ENCODE data around the gene RRAGA. TPM values are rescaled to one million over a fixed set of nuclear protein-coding genes. Genes with fewer than 3 reads are reported as not detected.

The RRAGA gene
- total RNA-seq, 1 experiment from 2014 or later, result 40.6 TPM

GRCh38 chr9:19033015-19033414, 16.2 kb upstream of the RRAGA start, which contains the start of gene SAXO1:
TSS of gene SAXO1 (minus strand) at chr9:19033209. CDS start at chr9:19032908, 301 bp downstream.
- intact Hi-C loops (cut with micrococcal nuclease; ENCODE audit: unreplicated experiment), result no loop called here
- no TSS peak for BruUV-seq (replicated peaks)

GRCh38 chr9:19036611-19037010, 12.6 kb upstream of the RRAGA start:
- no peak for TF ChIP-seq CTCF (IDR thresholded peaks at IDR 0.05; ENCODE audit: unreplicated experiment)
- CTCF ChIA-PET, result no interaction called here
- intact Hi-C loops (cut with micrococcal nuclease; ENCODE audit: unreplicated experiment), result no loop called here
- Mint-ChIP-seq H3K36me3 (ENCODE audit: insufficient read depth, unreplicated experiment) (no peaks in the 10 kb centered on the region), H3K27me3 (ENCODE audit: unreplicated experiment) (no peaks in the 10 kb centered on the region), H3K4me1 (ENCODE audit: low read depth, unreplicated experiment) (no peaks in the 10 kb centered on the region), H3K27ac (ENCODE audit: unreplicated experiment) (no peak overlapping the region), H3K4me3 (ENCODE audit: low read depth, unreplicated experiment) (no peak overlapping the region), H3K9me3 (ENCODE audit: low read depth, unreplicated experiment) (peaks cover 3% of the 10 kb centered on the region)
- DNase-seq, result no peak
- no TSS peak for BruUV-seq (replicated peaks)

More at GRCh38 chr9:19033015-19033414, 16.2 kb upstream of the RRAGA start, which contains the start of gene SAXO1:
- Mint-ChIP-seq H3K4me3 (ENCODE audit: low read depth, unreplicated experiment) (no peak within 1 kb of the TSS), H3K4me1 (ENCODE audit: low read depth, unreplicated experiment) (no peaks in the 10 kb centered on the region), H3K27me3 (ENCODE audit: unreplicated experiment) (peaks cover 15% of the 10 kb centered on the region), H3K9me3 (ENCODE audit: low read depth, unreplicated experiment) (peaks cover 3% of the 10 kb centered on the region), H3K36me3 (ENCODE audit: insufficient read depth, unreplicated experiment) (no peaks in the 10 kb centered on the region), H3K27ac (ENCODE audit: unreplicated experiment) (no peak within 1 kb of the TSS)
- DNase-seq, result no peak
- TF ChIP-seq CTCF (IDR thresholded peaks at IDR 0.05; ENCODE audit: unreplicated experiment), result no peak
- CTCF ChIA-PET, result no interaction called here

GRCh38 chr9:19049917-19050636, 850 bp downstream of the RRAGA start:
- CTCF ChIA-PET, result interaction anchor here (1.4 kb wide), 1 partner anchor 407 kb away, joined by 3 read pairs; no protein-coding TSS in a partner anchor
- no peak for DNase-seq
- Mint-ChIP-seq H3K4me1 (ENCODE audit: low read depth, unreplicated experiment) (peaks cover 12% of the 10 kb centered on the region), H3K27ac (ENCODE audit: unreplicated experiment) (peak overlapping the region; percentile 89), H3K4me3 (ENCODE audit: low read depth, unreplicated experiment) (peak overlapping the region; percentile 80), H3K27me3 (ENCODE audit: unreplicated experiment) (no peaks in the 10 kb centered on the region), H3K36me3 (ENCODE audit: insufficient read depth, unreplicated experiment) (peaks cover 24% of the 10 kb centered on the region), H3K9me3 (ENCODE audit: low read depth, unreplicated experiment) (no peaks in the 10 kb centered on the region)
- BruUV-seq (replicated peaks), result TSS peak; percentile 72
- intact Hi-C loops (cut with micrococcal nuclease; ENCODE audit: unreplicated experiment), result loop anchor here (2.0 to 10.0 kb wide), 2 partner anchors 125 to 405 kb away; no protein-coding TSS in a partner anchor
- TF ChIP-seq CTCF (IDR thresholded peaks at IDR 0.05; ENCODE audit: unreplicated experiment), result no peak

GRCh38 chr9:19050637-19051591, 1.7 kb downstream of the RRAGA start:
- intact Hi-C loops (cut with micrococcal nuclease; ENCODE audit: unreplicated experiment), result no loop called here
- DNase-seq, result no peak
- Mint-ChIP-seq H3K36me3 (ENCODE audit: insufficient read depth, unreplicated experiment) (peaks cover 24% of the 10 kb centered on the region), H3K4me1 (ENCODE audit: low read depth, unreplicated experiment) (peaks cover 12% of the 10 kb centered on the region), H3K27ac (ENCODE audit: unreplicated experiment) (no peak overlapping the region), H3K9me3 (ENCODE audit: low read depth, unreplicated experiment) (no peaks in the 10 kb centered on the region), H3K27me3 (ENCODE audit: unreplicated experiment) (no peaks in the 10 kb centered on the region), H3K4me3 (ENCODE audit: low read depth, unreplicated experiment) (peak overlapping the region; percentile 80)
- no peak for TF ChIP-seq CTCF (IDR thresholded peaks at IDR 0.05; ENCODE audit: unreplicated experiment)
- CTCF ChIA-PET, result interaction anchor here (1.4 kb wide), 1 partner anchor 407 kb away, joined by 3 read pairs; no protein-coding TSS in a partner anchor
- no TSS peak for BruUV-seq (replicated peaks)
